MCF 10A (cell line): ENCODE results near the gene ABHD17B. TPM values are rescaled to one million over a fixed set of nuclear protein-coding genes. Genes with fewer than 3 reads are reported as not detected.
"Not testable (repeated sequence)": the region's sequence is repeated elsewhere in the genome, so short reads cannot be mapped to it uniquely, and the experiment has no call there.

ENCODE experiments used
- Bru-seq: library from RNA; stranded (reverse); fragments of 400-500 nt; gene quantifications from one replicate; lab custom pipeline; 2021; lab: Mats Ljungman, UMichigan
- BruChase-seq, 2 experiments: library from RNA; stranded (reverse); fragments of 400-500 nt; gene quantifications; one replicate each; lab custom pipeline; 2021; lab: Mats Ljungman, UMichigan
- BruUV-seq: library from RNA; stranded (reverse); fragments of 400-500 nt; replicated peaks from 2 replicates; lab custom pipeline; 2021; lab: Mats Ljungman, UMichigan
- CTCF ChIA-PET: fragments of 300-600 bp; sonication (Branson Sonifier 250); formaldehyde crosslinking; extraction: SDS; loops from one replicate; lab custom pipeline; 2021; ENCODE audit warnings: antibody characterized with exemption, inconsistent platforms; lab: Yijun Ruan, JAX
- POLR2A ChIA-PET: fragments of 300-600, 350-650 bp; sonication (Branson Sonifier 250); formaldehyde crosslinking; extraction: SDS; loops from one replicate; lab custom pipeline; 2020; ENCODE audit warnings: antibody characterized with exemption, inconsistent platforms; lab: Yijun Ruan, JAX
- DNase-seq: peaks from one replicate; pipeline ENCODE4 v3.0.0-alpha.2; 2018; ENCODE audit not compliant: unreplicated experiment
- H3K27ac Mint-ChIP-seq: one replicate; pipeline ENCODE4 v1.8.0; 2022; ENCODE audit warnings: mild to moderate bottlenecking, low read depth, mixed read lengths; ENCODE audit not compliant: unreplicated experiment
- H3K27me3 Mint-ChIP-seq: one replicate; pipeline ENCODE4 v1.8.0; 2022; ENCODE audit warnings: mixed read lengths; ENCODE audit not compliant: insufficient read depth, unreplicated experiment
- H3K36me3 Mint-ChIP-seq: one replicate; pipeline ENCODE4 v1.8.0; 2022; ENCODE audit warnings: mild to moderate bottlenecking, moderate library complexity, mixed read lengths; ENCODE audit not compliant: insufficient read depth, unreplicated experiment
- H3K4me1 Mint-ChIP-seq: one replicate; pipeline ENCODE4 v1.8.0; 2022; ENCODE audit warnings: mixed read lengths; ENCODE audit not compliant: insufficient read depth, unreplicated experiment
- H3K4me3 Mint-ChIP-seq: one replicate; pipeline ENCODE4 v1.8.0; 2022; ENCODE audit warnings: mild to moderate bottlenecking, moderate library complexity, mixed read lengths; ENCODE audit not compliant: unreplicated experiment
- H3K9me3 Mint-ChIP-seq: one replicate; pipeline ENCODE4 v1.8.0; 2022; ENCODE audit warnings: mixed read lengths; ENCODE audit not compliant: unreplicated experiment
- intact Hi-C: fragments of 100-400 bp; cut with micrococcal nuclease; formaldehyde crosslinking; loops from 2 replicates; pipeline ENCODE4 v1.14.1; 2022
- long read RNA-seq: library from polyadenylated mRNA; stranded (forward); transcript quantifications from one replicate; pipeline ENCODE4 v2.0.0, GENCODE V29; 2022
- total RNA-seq: library from RNA; stranded (reverse); gene quantifications from 2 replicates; pipeline ENCODE4 v1.2.3, GENCODE V29; 2022
- TF ChIP-seq, protein P1 (sequence below): fragments of 200-600 bp; IDR thresholded peaks from one replicate; pipeline ENCODE4 v1.8.0; 2022; ENCODE audit warnings: antibody characterized with exemption, mild to moderate bottlenecking; ENCODE audit not compliant: unreplicated experiment

The ABHD17B gene
- total RNA-seq (10.4 and 10.5 TPM in 2 replicates), Bru-seq, nascent RNA (percentile 68 among the genes with signal in this experiment), BruChase-seq, experiment 1, labeled RNA remaining after a 6-hour chase (percentile 51 among the genes with signal in this experiment), BruChase-seq, experiment 2, labeled RNA remaining after a 2-hour chase (percentile 68 among the genes with signal in this experiment)
- long read RNA-seq, transcript ABHD17B-201 (4 exons, 2,614 nt) = major isoform, 19 of 21 reads
- long read RNA-seq, partial matches to known transcripts = 1 of 21 reads
- long read RNA-seq, other reads (novel, unspliced or antisense) = 1 of 21 reads

DNA sequence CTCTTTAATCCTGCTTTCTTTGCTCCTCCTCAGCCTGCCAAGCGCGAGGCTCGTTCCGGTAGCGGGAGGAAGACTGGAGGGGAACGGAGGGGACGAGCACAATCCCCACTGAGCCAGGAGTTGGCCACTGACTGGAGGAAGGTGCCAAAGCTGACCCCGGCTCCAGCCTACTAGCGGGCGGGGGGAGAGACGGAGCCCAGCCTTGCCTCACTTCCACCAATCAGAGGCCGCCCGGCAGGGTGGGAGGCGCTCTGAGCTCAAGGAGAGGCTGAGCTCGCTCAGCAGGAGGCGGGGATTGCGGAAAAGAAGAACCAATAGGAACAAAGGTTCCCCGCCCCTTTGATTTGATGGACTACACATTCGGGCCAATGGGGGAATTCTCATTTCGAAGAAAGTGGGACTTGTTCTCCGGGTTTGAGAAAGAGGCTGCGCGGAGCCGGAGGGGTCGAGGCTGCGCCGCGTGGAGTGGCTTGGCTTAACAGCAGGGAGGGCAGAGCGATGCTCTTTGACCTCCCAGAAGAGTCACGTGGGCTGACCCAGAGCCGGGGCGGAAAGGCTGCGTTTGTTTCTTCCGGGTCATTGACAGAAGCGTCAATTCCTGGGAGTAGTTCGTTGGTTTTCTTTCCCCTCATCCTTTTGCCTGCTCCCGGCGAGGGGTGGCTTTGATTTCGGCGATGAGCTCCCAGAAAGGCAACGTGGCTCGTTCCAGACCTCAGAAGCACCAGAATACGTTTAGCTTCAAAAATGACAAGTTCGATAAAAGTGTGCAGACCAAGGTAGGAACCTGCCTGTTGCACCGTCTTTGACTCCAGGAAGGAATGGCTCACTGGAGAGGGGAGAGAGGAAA, at the start of gene ABHD17B, which contains the start of gene C9orf85:
Gene ABHD17B, minus strand, starts transcription at position 133 of the 847 bp plus-strand sequence. CDS start 36,113 bp downstream, outside the sequence.
Gene C9orf85, plus strand, starts transcription at position 579 of the 847 bp plus-strand sequence. Its CDS starts 96 bp downstream, at position 675.
- Mint-ChIP-seq H3K27ac (peak within 1 kb of the TSS; percentile 88), H3K9me3 (no peaks in the 10 kb centered on the region), H3K27me3 (no peaks in the 10 kb centered on the region), H3K4me1 (peaks cover 23% of the 10 kb centered on the region), H3K36me3 (peaks cover 6% of the 10 kb centered on the region), H3K4me3 (peak within 1 kb of the TSS; percentile 95)
- ChIA-PET CTCF (interaction anchor here (0.5 to 3.2 kb wide), 7 partner anchors 9 to 184 kb away, joined by 3 to 10 read pairs (median 4); no protein-coding TSS in a partner anchor), POLR2A (interaction anchor here (0.5 to 7.4 kb wide), 37 partner anchors 9 to 1432 kb away, joined by 3 to 79 read pairs (median 4); no protein-coding TSS in a partner anchor)
- no TSS peak for BruUV-seq
- peak; percentile 100 for DNase-seq
- TF ChIP-seq, protein P1, sequence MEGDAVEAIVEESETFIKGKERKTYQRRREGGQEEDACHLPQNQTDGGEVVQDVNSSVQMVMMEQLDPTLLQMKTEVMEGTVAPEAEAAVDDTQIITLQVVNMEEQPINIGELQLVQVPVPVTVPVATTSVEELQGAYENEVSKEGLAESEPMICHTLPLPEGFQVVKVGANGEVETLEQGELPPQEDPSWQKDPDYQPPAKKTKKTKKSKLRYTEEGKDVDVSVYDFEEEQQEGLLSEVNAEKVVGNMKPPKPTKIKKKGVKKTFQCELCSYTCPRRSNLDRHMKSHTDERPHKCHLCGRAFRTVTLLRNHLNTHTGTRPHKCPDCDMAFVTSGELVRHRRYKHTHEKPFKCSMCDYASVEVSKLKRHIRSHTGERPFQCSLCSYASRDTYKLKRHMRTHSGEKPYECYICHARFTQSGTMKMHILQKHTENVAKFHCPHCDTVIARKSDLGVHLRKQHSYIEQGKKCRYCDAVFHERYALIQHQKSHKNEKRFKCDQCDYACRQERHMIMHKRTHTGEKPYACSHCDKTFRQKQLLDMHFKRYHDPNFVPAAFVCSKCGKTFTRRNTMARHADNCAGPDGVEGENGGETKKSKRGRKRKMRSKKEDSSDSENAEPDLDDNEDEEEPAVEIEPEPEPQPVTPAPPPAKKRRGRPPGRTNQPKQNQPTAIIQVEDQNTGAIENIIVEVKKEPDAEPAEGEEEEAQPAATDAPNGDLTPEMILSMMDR = no peak
- intact Hi-C loops = loop anchor here (2.0 to 5.0 kb wide), 3 partner anchors 104 to 144 kb away; partner anchors contain the start of gene CEMIP2

DNA sequence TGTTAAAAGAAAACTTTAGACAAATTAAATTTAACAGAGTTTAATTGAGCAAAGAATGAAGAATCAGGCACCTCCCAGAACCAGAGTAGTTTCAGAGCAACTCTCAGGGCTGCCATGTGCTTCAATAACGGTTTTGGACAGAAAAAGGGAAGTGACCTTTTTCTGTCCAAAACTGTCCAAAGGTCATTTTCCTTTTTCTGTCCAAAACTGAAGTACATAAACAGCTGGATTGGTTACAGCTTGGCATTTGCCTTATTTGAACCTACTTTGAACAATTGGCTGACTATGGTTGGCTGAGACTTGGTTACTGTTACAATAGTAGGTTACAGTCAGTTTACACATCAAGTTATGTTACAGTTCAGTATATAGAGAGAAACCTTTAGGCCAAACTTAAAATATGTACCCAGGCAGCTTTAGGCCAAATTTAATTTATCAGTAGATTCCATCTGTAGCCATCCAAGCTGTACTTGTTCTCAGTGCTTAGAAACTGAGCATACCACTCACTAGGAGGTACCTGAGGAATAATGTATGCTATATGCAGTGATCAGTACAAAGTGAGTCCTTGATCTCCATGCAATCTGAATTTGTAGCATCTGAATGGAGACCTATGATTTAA, 44.4 kb upstream of the ABHD17B start:
- H3K27ac Mint-ChIP-seq = no peak overlapping the region
- ChIA-PET POLR2A (no interaction called here), CTCF (interaction anchor here (1.1 kb wide), 1 partner anchor 10 kb away, joined by 3 read pairs; no protein-coding TSS in a partner anchor)
- H3K27me3 Mint-ChIP-seq = no peaks in the 10 kb centered on the region
- H3K36me3 Mint-ChIP-seq = peaks cover 16% of the 10 kb centered on the region
- no peaks in the 10 kb centered on the region for H3K4me1 Mint-ChIP-seq
- TF ChIP-seq, protein P1 = no peak
- H3K9me3 Mint-ChIP-seq = no peaks in the 10 kb centered on the region
- no TSS peak for BruUV-seq
- no peak for DNase-seq
- intact Hi-C loops = no loop called here
- H3K4me3 Mint-ChIP-seq = no peak overlapping the region

DNA sequence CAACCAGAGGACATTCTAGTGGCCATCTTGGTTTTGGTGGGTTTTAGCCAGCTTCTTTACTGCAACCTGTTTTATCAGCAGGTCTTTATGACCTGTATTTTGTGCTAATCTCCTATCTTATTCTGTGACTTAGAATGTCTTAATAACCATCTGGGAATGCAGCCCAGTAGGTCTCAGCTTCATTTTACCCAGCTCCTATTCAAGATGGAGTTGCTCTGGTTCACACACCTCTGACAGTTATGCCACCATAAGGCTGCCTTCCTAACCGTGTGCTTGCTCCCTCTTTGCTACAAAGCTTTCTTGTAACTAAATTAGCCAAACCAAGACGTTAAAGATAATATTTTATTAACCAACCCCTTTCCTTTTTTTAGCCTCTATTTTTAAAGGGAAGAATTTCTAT, 43.7 kb upstream of the ABHD17B start:
- intact Hi-C loops, BruUV-seq, H3K4me1 Mint-ChIP-seq, H3K27me3 Mint-ChIP-seq, DNase-seq, POLR2A ChIA-PET, H3K27ac Mint-ChIP-seq, H3K9me3 Mint-ChIP-seq, H3K4me3 Mint-ChIP-seq: not testable (repeated sequence)
- CTCF ChIA-PET = interaction anchor here (0.6 to 1.1 kb wide), 4 partner anchors 11 to 798 kb away, joined by 3 read pairs; no protein-coding TSS in a partner anchor
- peaks cover 14% of the 10 kb centered on the region for H3K36me3 Mint-ChIP-seq

DNA sequence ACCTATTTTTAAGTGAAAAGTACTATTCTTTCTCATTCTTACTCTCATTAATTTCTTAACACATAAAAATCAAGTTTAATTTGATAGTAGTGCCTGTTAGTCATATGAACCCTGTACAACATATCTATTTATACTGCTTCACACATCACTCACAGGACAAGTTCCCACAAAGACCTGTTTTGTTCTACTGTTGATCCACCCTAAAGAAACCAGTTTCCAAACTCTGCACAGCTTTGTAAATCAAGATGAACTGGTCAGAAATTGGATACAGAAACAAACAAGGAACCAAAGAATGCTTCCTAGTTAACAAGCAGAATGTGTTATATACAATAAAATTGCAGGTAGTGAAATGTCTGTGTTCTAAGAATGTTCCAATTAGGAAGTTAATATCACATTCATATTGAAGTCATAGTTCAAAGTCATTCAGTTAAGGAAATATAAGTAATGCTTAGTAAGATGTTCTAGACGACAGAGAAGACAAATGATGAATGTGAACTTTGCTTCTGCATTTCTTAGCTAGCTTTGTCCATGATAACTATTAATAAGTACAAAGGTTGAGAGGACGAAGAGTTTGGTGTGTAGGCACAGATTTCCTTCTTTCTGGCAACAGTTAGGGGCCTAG, 33.9 kb upstream of the ABHD17B start:
- ChIA-PET CTCF (interaction anchor here (0.6 to 1.5 kb wide), 2 partner anchors 31 to 80 kb away, joined by 3 to 7 read pairs; no protein-coding TSS in a partner anchor), POLR2A (interaction anchor here (0.6 to 2.8 kb wide), 5 partner anchors 8 to 413 kb away, joined by 3 to 23 read pairs (median 6); partner anchors contain the start of genes ABHD17B and C9orf85)
- Mint-ChIP-seq H3K36me3 (peaks cover 6% of the 10 kb centered on the region), H3K4me3 (no peak overlapping the region), H3K27ac (peak overlapping the region; percentile 92), H3K4me1 (peaks cover 28% of the 10 kb centered on the region), H3K9me3 (no peaks in the 10 kb centered on the region), H3K27me3 (no peaks in the 10 kb centered on the region)
- no TSS peak for BruUV-seq
- TF ChIP-seq, protein P1 = no peak
- DNase-seq = peak; percentile 48
- intact Hi-C loops = no loop called here
